NCI-H187 treated with DMSO at 0.1 percent for 48 hours (cell line): ENCODE data around the gene AIFM3.

Experiments used
- DNase-seq: peaks from one replicate; lab custom pipeline; 2025; lab: John Stamatoyannopoulos, UW

Gene AIFM3

DNA sequence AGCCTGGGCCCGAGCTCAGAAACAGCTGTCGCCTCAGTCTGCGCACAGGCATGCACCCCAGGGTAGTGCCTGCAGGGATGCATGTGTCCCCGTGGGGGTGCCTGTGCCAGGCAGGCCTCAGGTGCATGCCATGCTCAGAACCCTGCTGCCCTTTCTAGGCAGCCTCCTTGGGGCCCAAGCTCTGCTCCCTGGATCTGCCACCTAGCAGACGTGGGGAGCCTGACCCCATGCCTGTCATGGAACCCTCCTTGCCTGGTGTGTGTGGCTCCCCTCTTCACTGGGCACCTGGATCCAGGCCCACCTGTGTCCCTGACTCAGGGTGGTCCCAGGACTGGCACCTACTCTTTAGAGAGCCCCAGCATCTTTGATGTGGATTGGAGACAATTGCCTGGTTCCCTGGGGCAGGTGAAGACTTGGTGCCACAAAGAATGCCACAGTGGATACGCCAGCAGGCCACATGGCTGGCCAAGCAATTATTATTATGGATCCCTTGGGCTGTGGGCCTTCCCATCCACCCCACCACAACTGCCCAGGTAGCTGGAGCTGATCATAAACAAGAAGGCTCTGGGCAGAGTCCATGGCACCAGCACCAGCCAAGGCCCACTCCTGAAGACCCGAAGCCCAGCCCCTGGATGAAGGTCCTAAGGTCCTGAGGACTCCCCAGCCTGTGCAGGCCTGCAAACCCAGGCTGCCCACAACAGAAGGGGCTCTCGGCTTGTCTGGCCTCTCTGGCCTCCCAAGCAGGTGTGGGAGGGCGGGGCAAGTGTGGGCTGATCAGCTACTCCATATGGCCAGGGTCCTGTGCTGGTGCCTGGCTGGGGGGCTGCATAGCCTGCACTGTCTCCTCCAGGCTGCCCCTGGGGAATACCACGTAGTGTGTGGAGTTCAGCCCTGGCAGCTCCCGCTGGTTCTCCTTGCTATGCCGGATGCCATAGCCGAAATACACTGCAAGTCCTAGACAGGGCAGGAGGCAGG is 61.5 kb downstream of the AIFM3 start:
- DNase-seq = no peak

DNA sequence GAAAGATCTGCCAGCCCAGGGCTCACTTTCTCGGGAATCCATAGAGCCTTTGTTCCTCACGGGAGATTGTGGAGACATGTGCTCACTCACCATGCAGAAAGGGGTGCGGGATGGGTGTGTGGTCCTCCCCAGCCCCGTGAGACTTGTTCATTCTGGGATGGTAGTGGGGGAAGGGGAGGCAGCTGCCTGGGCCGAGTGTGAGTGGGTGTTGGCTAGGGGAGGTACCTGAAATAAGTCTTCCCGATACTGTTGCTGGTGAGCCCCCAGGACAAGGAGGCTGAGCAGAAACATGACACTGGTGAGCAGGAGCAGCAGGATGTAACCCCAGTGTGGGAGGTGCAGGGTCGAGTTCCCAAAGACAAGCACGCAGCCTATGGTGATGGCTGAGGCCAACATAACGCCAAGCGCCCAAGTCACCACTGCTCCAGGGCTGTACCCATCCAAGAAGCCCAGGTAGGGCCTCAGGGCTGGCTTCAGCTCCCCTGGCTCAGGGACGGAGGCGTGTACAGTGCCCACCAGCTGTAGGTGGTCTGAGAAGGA is 62.5 kb downstream of the AIFM3 start:
- DNase-seq = no peak

DNA sequence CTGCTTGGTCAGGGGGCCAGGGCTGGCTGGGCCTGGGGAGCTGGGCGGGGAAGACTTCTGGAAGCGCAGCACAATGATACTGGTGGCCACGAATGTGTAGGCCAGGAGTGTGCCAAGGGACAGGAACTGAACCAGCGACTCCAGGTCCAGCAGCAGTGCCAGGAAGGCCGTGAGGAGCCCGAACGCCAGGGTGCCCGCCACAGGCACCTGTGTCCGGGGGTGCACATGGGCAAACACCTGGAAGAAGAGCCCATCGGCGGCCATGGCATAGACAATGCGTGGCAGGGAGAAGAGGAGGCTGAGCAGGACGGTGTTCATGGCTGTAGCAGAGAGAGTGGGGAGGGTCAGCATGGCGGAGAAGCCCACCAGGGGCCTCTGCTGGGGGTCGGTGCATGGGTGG is 63.0 kb downstream of the AIFM3 start:
- no peak for DNase-seq
